ENCODE data around the gene BTG4.

- TF ChIP-seq NFE2L1 (CRISPR knock-in tag; IDR thresholded peaks at IDR 0.05) (no peak), ZNF532 (CRISPR knock-in tag; IDR thresholded peaks at IDR 0.05; ENCODE audit: borderline replicate concordance) (no peak), CTCF (IDR thresholded peaks at IDR 0.05) (peak; percentile 81), ZNF263 (CRISPR knock-in tag; IDR thresholded peaks at IDR 0.05; ENCODE audit: low read depth) (no peak), MLX (CRISPR knock-in tag; IDR thresholded peaks at IDR 0.05) (no peak), FOXP1 (CRISPR knock-in tag; IDR thresholded peaks at IDR 0.05; ENCODE audit: borderline replicate concordance) (no peak), E2F4 (CRISPR knock-in tag; IDR thresholded peaks at IDR 0.05; ENCODE audit: borderline replicate concordance, low read depth) (no peak), JUN (CRISPR knock-in tag; IDR thresholded peaks at IDR 0.05) (no peak), ATF2 (CRISPR knock-in tag; IDR thresholded peaks at IDR 0.05; ENCODE audit: borderline replicate concordance, low read depth) (no peak), AR (CRISPR knock-in tag; IDR thresholded peaks at IDR 0.05) (no peak), ZNF512 (CRISPR knock-in tag; IDR thresholded peaks at IDR 0.05; ENCODE audit: borderline replicate concordance) (no peak), USF2 (CRISPR knock-in tag; IDR thresholded peaks at IDR 0.05) (no peak), FOXJ3 (CRISPR knock-in tag; IDR thresholded peaks at IDR 0.05; ENCODE audit: borderline replicate concordance) (no peak)
These were observed 57.5 kb downstream of the BTG4 start for GRCh38 chr11:111454561-111455192.
